Measurements from ENCODE around the gene CDH4. TPM values are rescaled to one million over a fixed set of nuclear protein-coding genes. Genes with fewer than 3 reads are reported as not detected.

The CDH4 gene
- total and polyA plus RNA-seq, 4 experiments from 2014 or later: 0.39 to 1.1 (median 0.41) TPM; not detected in 1

GRCh38 chr20:61378694-61379355 lies 126.8 kb downstream of the CDH4 start:
- Histone ChIP-seq H3K27ac (ENCODE audit: low read depth, low read length) (no peak overlapping the region), H3K4me1 (ENCODE audit: insufficient read depth, low read length) (no peaks in the 10 kb centered on the region), H3K4me3 (ENCODE audit: low read length in 2 of 2) (no peak overlapping the region), H3K9me3 (ENCODE audit: control insufficient read depth in 1 of 2, low read length in 2 of 2) (no peaks in the 10 kb centered on the region), H3K27me3 (ENCODE audit: insufficient read depth, low read length) (no peaks in the 10 kb centered on the region), H3K36me3 (ENCODE audit: insufficient read depth, low read length) (no peaks in the 10 kb centered on the region)
- Mint-ChIP-seq H3K4me1 (no peaks in the 10 kb centered on the region), H3K27ac (no peak overlapping the region), H3K36me3 (no peaks in the 10 kb centered on the region), H3K4me3 (no peak overlapping the region), H3K9me3 (peaks cover 0 to 13% (median 3%) of the 10 kb centered on the region in 8 donors), H3K27me3 (no peaks in the 10 kb centered on the region)
- intact Hi-C loops (cut with micrococcal nuclease): no loop called here
- ChIA-PET POLR2A (ENCODE audit: partially characterized antibody) (no interaction called here), CTCF (ENCODE audit: partially characterized antibody) (no interaction called here)
- DNase-seq: no peak

GRCh38 chr20:61379898-61380544 lies 128.0 kb downstream of the CDH4 start:
- intact Hi-C loops (cut with micrococcal nuclease): no loop called here
- Histone ChIP-seq H3K36me3 (ENCODE audit: insufficient read depth, low read length) (no peaks in the 10 kb centered on the region), H3K9me3 (ENCODE audit: control insufficient read depth in 1 of 2, low read length in 2 of 2) (no peaks in the 10 kb centered on the region), H3K4me1 (ENCODE audit: insufficient read depth, low read length) (no peaks in the 10 kb centered on the region), H3K27me3 (ENCODE audit: insufficient read depth, low read length) (no peaks in the 10 kb centered on the region), H3K27ac (ENCODE audit: low read depth, low read length) (no peak overlapping the region), H3K4me3 (ENCODE audit: low read length in 2 of 2) (no peak overlapping the region)
- CTCF ChIA-PET (ENCODE audit: partially characterized antibody): no interaction called here
- no peaks in the 10 kb centered on the region for H3K27me3 Mint-ChIP-seq
- no peak overlapping the region for H3K27ac Mint-ChIP-seq
- no peaks in the 10 kb centered on the region for H3K36me3 Mint-ChIP-seq
- POLR2A ChIA-PET (ENCODE audit: partially characterized antibody): no interaction called here
- no peak overlapping the region for H3K4me3 Mint-ChIP-seq
- H3K9me3 Mint-ChIP-seq: peaks cover 0 to 13% (median 2%) of the 10 kb centered on the region in 8 donors
- DNase-seq: no peak
- no peaks in the 10 kb centered on the region for H3K4me1 Mint-ChIP-seq

GRCh38 chr20:61380545-61380915 lies 128.5 kb downstream of the CDH4 start:
- CTCF ChIA-PET (ENCODE audit: partially characterized antibody): no interaction called here
- no peak overlapping the region for H3K4me3 Mint-ChIP-seq
- H3K27me3 Mint-ChIP-seq: no peaks in the 10 kb centered on the region

GRCh38 chr20:61382194-61382593 lies 130.1 kb downstream of the CDH4 start:
- no peaks in the 10 kb centered on the region for H3K9me3 ChIP-seq (ENCODE audit: control insufficient read depth in 1 of 2, low read length in 2 of 2)
- DNase-seq: no peak
- no peak overlapping the region for H3K4me3 ChIP-seq (ENCODE audit: low read length in 2 of 2)
- Mint-ChIP-seq H3K9me3 (peaks cover 0 to 18% (median 2%) of the 10 kb centered on the region in 8 donors), H3K4me3 (peak overlapping the region in 1 of 8 donors; percentile 8), H3K27me3 (peaks cover 2% of the 10 kb centered on the region in 2 donors), H3K4me1 (peaks cover 0 to under 1% (median 0%) of the 10 kb centered on the region in 4 donors), H3K36me3 (no peaks in the 10 kb centered on the region), H3K27ac (no peak overlapping the region)
- ChIA-PET CTCF (ENCODE audit: partially characterized antibody) (no interaction called here), POLR2A (ENCODE audit: partially characterized antibody) (no interaction called here)
- H3K27me3 ChIP-seq (ENCODE audit: insufficient read depth, low read length): no peaks in the 10 kb centered on the region
- no peaks in the 10 kb centered on the region for H3K36me3 ChIP-seq (ENCODE audit: insufficient read depth, low read length)
- no peaks in the 10 kb centered on the region for H3K4me1 ChIP-seq (ENCODE audit: insufficient read depth, low read length)
- intact Hi-C loops (cut with micrococcal nuclease): no loop called here
- no peak overlapping the region for H3K27ac ChIP-seq (ENCODE audit: low read depth, low read length)

More at GRCh38 chr20:61380545-61380915, 128.5 kb downstream of the CDH4 start:
- intact Hi-C loops (cut with micrococcal nuclease): no loop called here
- Histone ChIP-seq H3K4me3 (ENCODE audit: low read length in 2 of 2) (no peak overlapping the region), H3K27me3 (ENCODE audit: insufficient read depth, low read length) (no peaks in the 10 kb centered on the region), H3K4me1 (ENCODE audit: insufficient read depth, low read length) (no peaks in the 10 kb centered on the region), H3K9me3 (ENCODE audit: control insufficient read depth in 1 of 2, low read length in 2 of 2) (no peaks in the 10 kb centered on the region), H3K27ac (ENCODE audit: low read depth, low read length) (no peak overlapping the region), H3K36me3 (ENCODE audit: insufficient read depth, low read length) (no peaks in the 10 kb centered on the region)
- POLR2A ChIA-PET (ENCODE audit: partially characterized antibody): no interaction called here
- H3K9me3 Mint-ChIP-seq: peaks cover 0 to 13% (median 2%) of the 10 kb centered on the region in 8 donors
- H3K4me1 Mint-ChIP-seq: no peaks in the 10 kb centered on the region
- no peak for DNase-seq
- no peaks in the 10 kb centered on the region for H3K36me3 Mint-ChIP-seq
- H3K27ac Mint-ChIP-seq: no peak overlapping the region

- Histone ChIP-seq H3K27me3 (ENCODE audit: insufficient read depth, low read length) (no peaks in the 10 kb centered on the region), H3K36me3 (ENCODE audit: insufficient read depth, low read length) (no peaks in the 10 kb centered on the region), H3K4me3 (ENCODE audit: low read length in 2 of 2) (no peak overlapping the region), H3K4me1 (ENCODE audit: insufficient read depth, low read length) (no peaks in the 10 kb centered on the region), H3K9me3 (ENCODE audit: control insufficient read depth in 1 of 2, low read length in 2 of 2) (no peaks in the 10 kb centered on the region), H3K27ac (ENCODE audit: low read depth, low read length) (no peak overlapping the region)
- Mint-ChIP-seq H3K36me3 (no peaks in the 10 kb centered on the region), H3K4me1 (peaks cover 0 to 3% (median 0%) of the 10 kb centered on the region in 4 donors), H3K27me3 (peaks cover 6 to 7% of the 10 kb centered on the region in 2 donors), H3K27ac (no peak overlapping the region), H3K9me3 (peaks cover 0 to 13% (median 4%) of the 10 kb centered on the region in 8 donors), H3K4me3 (no peak overlapping the region)
- no peak for DNase-seq
- POLR2A ChIA-PET (ENCODE audit: partially characterized antibody): no interaction called here
- intact Hi-C loops (cut with micrococcal nuclease): no loop called here
- CTCF ChIA-PET (ENCODE audit: partially characterized antibody): no interaction called here
Observed at GRCh38 chr20:61385296-61385695, 133.2 kb downstream of the CDH4 start.

- H3K4me1 Mint-ChIP-seq: peaks cover 0 to 3% (median 0%) of the 10 kb centered on the region in 4 donors
- peaks cover 6 to 7% of the 10 kb centered on the region in 2 donors for H3K27me3 Mint-ChIP-seq
Observed at GRCh38 chr20:61385731-61386130, 133.7 kb downstream of the CDH4 start.

GRCh38 chr20:61387204-61387953 lies 135.3 kb downstream of the CDH4 start:
- Mint-ChIP-seq H3K9me3 (peaks cover 0 to 10% (median 1%) of the 10 kb centered on the region in 8 donors), H3K4me1 (peaks cover 0 to 3% (median 0%) of the 10 kb centered on the region in 4 donors), H3K36me3 (no peaks in the 10 kb centered on the region), H3K27me3 (peaks cover 6 to 7% of the 10 kb centered on the region in 2 donors), H3K27ac (no peak overlapping the region), H3K4me3 (no peak overlapping the region)
- Histone ChIP-seq H3K36me3 (ENCODE audit: insufficient read depth, low read length) (no peaks in the 10 kb centered on the region), H3K4me1 (ENCODE audit: insufficient read depth, low read length) (no peaks in the 10 kb centered on the region), H3K9me3 (ENCODE audit: control insufficient read depth in 1 of 2, low read length in 2 of 2) (no peaks in the 10 kb centered on the region), H3K27me3 (ENCODE audit: insufficient read depth, low read length) (no peaks in the 10 kb centered on the region), H3K4me3 (ENCODE audit: low read length in 2 of 2) (no peak overlapping the region), H3K27ac (ENCODE audit: low read depth, low read length) (no peak overlapping the region)
- ChIA-PET POLR2A (ENCODE audit: partially characterized antibody) (no interaction called here), CTCF (ENCODE audit: partially characterized antibody) (no interaction called here)
- intact Hi-C loops (cut with micrococcal nuclease): no loop called here
- no peak for DNase-seq

More at GRCh38 chr20:61385731-61386130, 133.7 kb downstream of the CDH4 start:
- Histone ChIP-seq H3K36me3 (ENCODE audit: insufficient read depth, low read length) (no peaks in the 10 kb centered on the region), H3K27ac (ENCODE audit: low read depth, low read length) (no peak overlapping the region), H3K27me3 (ENCODE audit: insufficient read depth, low read length) (no peaks in the 10 kb centered on the region), H3K4me3 (ENCODE audit: low read length in 2 of 2) (no peak overlapping the region), H3K9me3 (ENCODE audit: control insufficient read depth in 1 of 2, low read length in 2 of 2) (no peaks in the 10 kb centered on the region), H3K4me1 (ENCODE audit: insufficient read depth, low read length) (no peaks in the 10 kb centered on the region)
- intact Hi-C loops (cut with micrococcal nuclease): no loop called here
- H3K27ac Mint-ChIP-seq: no peak overlapping the region
- no peak for DNase-seq
- ChIA-PET POLR2A (ENCODE audit: partially characterized antibody) (no interaction called here), CTCF (ENCODE audit: partially characterized antibody) (no interaction called here)
- H3K36me3 Mint-ChIP-seq: no peaks in the 10 kb centered on the region
- H3K9me3 Mint-ChIP-seq: peaks cover 0 to 13% (median 4%) of the 10 kb centered on the region in 8 donors
- no peak overlapping the region for H3K4me3 Mint-ChIP-seq
